AG10803 (cell line): ENCODE measurements around the gene ADCK2.
"Not testable (repeated sequence)": the region's sequence is repeated elsewhere in the genome, so short reads cannot be mapped to it uniquely, and the experiment has no call there.

Source experiments
- DNase-seq: peaks from one replicate; pipeline ENCODE4 v3.0.0; 2010; ENCODE audit warnings: low read depth
- H3K4me3 ChIP-seq: 2 replicates; pipeline ENCODE4 v1.5.1; 2011; ENCODE audit warnings: mild to moderate bottlenecking, low read length, control low read depth
- CTCF ChIP-seq: conservative IDR thresholded peaks from 2 replicates; pipeline ENCODE4 v1.5.1; 2011; ENCODE audit warnings: mild to moderate bottlenecking, low read length, control low read depth, inconsistent platforms

The ADCK2 gene

GRCh38 chr7:140669352-140669751 lies 3.4 kb upstream of the ADCK2 start:
- no peak for TF ChIP-seq CTCF
- no peak for DNase-seq
- no peak overlapping the region for H3K4me3 ChIP-seq

- not testable (repeated sequence) for DNase-seq, H3K4me3 ChIP-seq
These were observed 2.9 kb upstream of the ADCK2 start for GRCh38 chr7:140669862-140670261.

- no peak for DNase-seq
- no peak overlapping the region for H3K4me3 ChIP-seq
- TF ChIP-seq CTCF, result no peak
These were observed 2.3 kb upstream of the ADCK2 start for GRCh38 chr7:140670343-140670935.

- H3K4me3 ChIP-seq, result no peak overlapping the region
- no peak for DNase-seq
- no peak for TF ChIP-seq CTCF
These were observed 779 bp upstream of the ADCK2 start for GRCh38 chr7:140671966-140672365.

GRCh38 chr7:140673063-140673773 lies 473 bp downstream of the ADCK2 start:
- H3K4me3 ChIP-seq, result peak overlapping the region; percentile 78
- no peak for DNase-seq
- no peak; the same call in 1 of the 2 replicates for TF ChIP-seq CTCF

- TF ChIP-seq CTCF, result no peak
- DNase-seq, result no peak
- H3K4me3 ChIP-seq, result peak overlapping the region; percentile 78
These were observed 1.0 kb downstream of the ADCK2 start for GRCh38 chr7:140673774-140674155.

GRCh38 chr7:140674356-140674800 lies 1.6 kb downstream of the ADCK2 start:
- H3K4me3 ChIP-seq, result peak overlapping the region; percentile 78; the same call in 1 of the 2 replicates
- DNase-seq, result no peak
- TF ChIP-seq CTCF, result no peak
